ENCODE measurements around the gene ECE2. TPM values are rescaled to one million over a fixed set of nuclear protein-coding genes. Genes with fewer than 3 reads are reported as not detected.

ECE2 gene
- total RNA-seq, 2 donors from 2014 or later = not detected

DNA sequence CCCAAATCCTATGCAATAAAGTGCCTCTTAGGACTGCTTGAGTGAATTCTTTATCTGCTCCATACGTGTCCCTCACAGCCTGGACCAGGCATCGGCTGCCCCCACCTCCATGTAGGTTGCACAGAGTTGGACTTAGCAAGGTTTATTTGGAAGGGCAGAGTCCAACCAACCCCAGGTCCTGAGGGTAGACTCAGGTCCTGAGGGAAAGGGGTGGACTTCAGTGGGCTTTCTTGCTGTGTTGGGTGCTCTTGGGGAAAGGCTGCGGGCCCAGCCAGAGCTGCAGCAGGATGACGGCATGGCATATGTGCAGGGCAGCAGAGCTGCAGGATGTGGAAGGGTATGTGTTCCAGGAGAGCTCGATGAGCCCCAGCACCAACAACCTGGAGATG is 33.5 kb upstream of the ECE2 start:
- Histone ChIP-seq H3K27ac (ENCODE audit: low read depth, low read length) (no peak overlapping the region), H3K4me1 (ENCODE audit: control insufficient read depth, insufficient read depth, low read length) (no peaks in the 10 kb centered on the region), H3K4me3 (ENCODE audit: low read length) (no peak overlapping the region), H3K9ac (ENCODE audit: extremely low read depth, low read length, poor library complexity, severe bottlenecking) (no peak overlapping the region), H3K36me3 (ENCODE audit: control insufficient read depth, insufficient read depth, low read length) (peaks cover 26% of the 10 kb centered on the region), H3K9me3 (ENCODE audit: control insufficient read depth, low read length) (no peaks in the 10 kb centered on the region), H3K27me3 (ENCODE audit: control insufficient read depth, insufficient read depth, low read length, poor library complexity, severe bottlenecking) (peaks cover 5% of the 10 kb centered on the region)
- H3K9me3 Mint-ChIP-seq = no peaks in the 10 kb centered on the region
- H3K4me1 Mint-ChIP-seq = no peaks in the 10 kb centered on the region
- peaks cover 26% of the 10 kb centered on the region for H3K27me3 Mint-ChIP-seq (ENCODE audit: insufficient read depth)
- no peak for DNase-seq
- H3K36me3 Mint-ChIP-seq (ENCODE audit: low read depth) = peaks cover 22% of the 10 kb centered on the region
- WGBS, 2 experiments (ENCODE audit: insufficient coverage in 1 of 2, insufficient read length in 1 of 2) = 80 to 90% methylated on average over 2 to 5 of the region's 5 CpGs
- TF ChIP-seq CTCF (conservative IDR thresholded peaks at IDR 0.05) = no peak
- no peak overlapping the region for H3K4me3 Mint-ChIP-seq
- H3K27ac Mint-ChIP-seq = no peak overlapping the region

DNA sequence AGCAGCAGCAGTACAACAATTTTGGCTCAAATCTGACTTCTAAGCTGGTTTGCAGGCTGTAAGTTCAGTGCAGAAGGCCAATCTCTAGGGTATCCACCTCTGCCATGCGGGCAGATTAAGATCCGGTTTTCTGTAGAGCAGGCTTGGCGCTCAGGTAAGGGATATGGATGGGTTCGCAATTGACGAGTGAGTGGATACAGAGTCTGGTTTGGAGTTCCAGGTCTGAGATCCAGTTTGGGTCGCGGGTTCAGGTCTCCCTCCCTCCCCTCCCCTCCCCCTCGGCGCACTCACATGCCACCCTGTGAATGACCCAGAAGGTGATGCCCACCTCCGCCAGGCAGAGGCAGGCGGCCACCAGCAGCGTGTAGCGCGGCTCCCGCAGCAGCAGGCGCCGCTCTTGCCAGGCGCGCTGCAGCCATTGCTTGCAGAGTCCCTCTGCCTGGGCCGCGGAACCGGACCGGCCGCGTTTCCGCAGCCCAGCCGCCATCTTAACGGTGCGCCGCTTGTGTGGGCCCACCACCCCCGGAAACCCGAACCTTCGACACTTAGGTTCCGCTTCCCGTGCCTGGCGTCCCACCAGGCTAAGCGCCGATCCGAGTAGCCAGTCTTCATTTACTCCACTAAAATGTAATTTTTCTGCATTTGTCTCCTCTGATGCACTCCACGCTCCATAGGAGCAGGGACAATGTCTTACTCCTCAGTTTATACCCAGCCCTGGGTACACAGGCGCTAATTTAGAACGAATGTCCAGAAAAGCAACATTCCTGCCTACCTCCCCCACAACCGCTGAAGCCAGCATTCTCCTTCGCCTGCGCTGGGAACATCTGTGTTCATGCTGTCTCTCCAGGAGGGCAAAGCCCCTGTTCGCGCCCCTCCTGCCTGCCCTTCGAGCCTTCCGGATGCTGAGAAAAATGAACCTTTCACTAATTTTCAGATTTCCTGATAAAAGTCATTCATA is 27.1 kb upstream of the ECE2 start, which contains the start of gene ALG3:
Gene ALG3 (minus strand): TSS at position 509 of the 958 bp plus-strand sequence. CDS start 22 bp downstream, at position 487.
- Histone ChIP-seq H3K36me3 (ENCODE audit: control insufficient read depth, insufficient read depth, low read length) (peaks cover 17% of the 10 kb centered on the region), H3K27me3 (ENCODE audit: control insufficient read depth, insufficient read depth, low read length, poor library complexity, severe bottlenecking) (peaks cover 24% of the 10 kb centered on the region), H3K27ac (ENCODE audit: low read depth, low read length) (peak within 1 kb of the TSS; percentile 76), H3K4me1 (ENCODE audit: control insufficient read depth, insufficient read depth, low read length) (no peaks in the 10 kb centered on the region), H3K4me3 (ENCODE audit: low read length) (peak within 1 kb of the TSS; percentile 100), H3K9ac (ENCODE audit: extremely low read depth, low read length, poor library complexity, severe bottlenecking) (peak within 1 kb of the TSS; percentile 87), H3K9me3 (ENCODE audit: control insufficient read depth, low read length) (no peaks in the 10 kb centered on the region)
- peak; percentile 96 for DNase-seq
- H3K36me3 Mint-ChIP-seq (ENCODE audit: low read depth) = peaks cover 12% of the 10 kb centered on the region
- no peaks in the 10 kb centered on the region for H3K9me3 Mint-ChIP-seq
- WGBS, 2 experiments (ENCODE audit: insufficient coverage in 1 of 2, insufficient read length in 1 of 2) = 0% methylated on average over 26 to 49 of the region's 49 CpGs
- H3K27ac Mint-ChIP-seq = peak within 1 kb of the TSS; percentile 98
- peaks cover 1% of the 10 kb centered on the region for H3K4me1 Mint-ChIP-seq
- TF ChIP-seq CTCF (conservative IDR thresholded peaks at IDR 0.05) = no peak
- H3K4me3 Mint-ChIP-seq = peak within 1 kb of the TSS; percentile 82
- H3K27me3 Mint-ChIP-seq (ENCODE audit: insufficient read depth) = peaks cover 14% of the 10 kb centered on the region

DNA sequence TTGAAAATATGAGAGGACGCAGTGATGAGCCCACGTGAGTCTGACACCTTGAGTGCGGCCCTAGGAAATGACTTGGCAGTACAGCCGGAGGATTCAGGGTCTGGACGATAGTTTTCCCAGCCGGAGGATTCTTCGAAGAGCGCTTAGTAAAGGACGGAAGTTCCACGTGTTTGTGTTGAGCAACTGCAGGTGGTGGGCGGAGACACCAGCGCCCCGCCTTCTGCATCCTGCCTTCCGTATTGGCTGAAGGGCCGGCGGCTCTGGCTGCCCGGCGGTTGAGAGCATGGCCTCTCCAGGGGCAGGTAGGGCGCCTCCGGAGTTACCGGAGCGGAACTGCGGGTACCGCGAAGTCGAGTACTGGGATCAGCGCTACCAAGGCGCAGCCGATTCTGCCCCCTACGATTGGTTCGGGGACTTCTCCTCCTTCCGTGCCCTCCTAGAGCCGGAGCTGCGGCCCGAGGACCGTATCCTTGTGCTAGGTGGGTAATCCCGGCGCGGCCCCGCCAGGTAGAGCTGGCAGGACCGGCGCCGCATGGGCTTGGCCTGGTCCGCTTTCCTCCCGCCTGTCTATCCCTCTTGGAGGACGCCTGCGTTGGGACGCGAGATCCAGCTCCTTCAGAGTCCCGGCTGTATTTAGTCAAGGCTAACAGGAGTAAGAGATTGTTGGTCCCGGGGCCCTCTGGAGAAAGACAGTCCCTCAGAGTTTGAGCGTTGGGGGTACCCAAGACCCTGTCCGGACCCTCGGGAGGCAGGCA is 26.2 kb upstream of the ECE2 start, which contains the start of gene EEF1AKMT4:
Gene EEF1AKMT4 (plus strand): TSS at position 261 of the 755 bp plus-strand sequence. CDS start 23 bp downstream, at position 284.
- H3K4me3 ChIP-seq (ENCODE audit: low read length) = peak within 1 kb of the TSS; percentile 100
- Mint-ChIP-seq H3K9me3 (no peaks in the 10 kb centered on the region), H3K27ac (peak within 1 kb of the TSS; percentile 98), H3K4me3 (peak within 1 kb of the TSS; percentile 82), H3K4me1 (peaks cover 1% of the 10 kb centered on the region), H3K36me3 (ENCODE audit: low read depth) (peaks cover 6% of the 10 kb centered on the region), H3K27me3 (ENCODE audit: insufficient read depth) (peaks cover 19% of the 10 kb centered on the region)
- H3K27ac ChIP-seq (ENCODE audit: low read depth, low read length) = peak within 1 kb of the TSS; percentile 76
- H3K27me3 ChIP-seq (ENCODE audit: control insufficient read depth, insufficient read depth, low read length, poor library complexity, severe bottlenecking) = peaks cover 33% of the 10 kb centered on the region
- peak; percentile 73 for TF ChIP-seq CTCF (conservative IDR thresholded peaks at IDR 0.05)
- DNase-seq = peak; percentile 99
- H3K36me3 ChIP-seq (ENCODE audit: control insufficient read depth, insufficient read depth, low read length) = peaks cover 11% of the 10 kb centered on the region
- WGBS, 2 experiments (ENCODE audit: insufficient coverage in 1 of 2, insufficient read length in 1 of 2) = 0 to 1% methylated on average over 26 to 54 of the region's 54 CpGs
- H3K4me1 ChIP-seq (ENCODE audit: control insufficient read depth, insufficient read depth, low read length) = no peaks in the 10 kb centered on the region
- no peaks in the 10 kb centered on the region for H3K9me3 ChIP-seq (ENCODE audit: control insufficient read depth, low read length)
- peak within 1 kb of the TSS; percentile 87 for H3K9ac ChIP-seq (ENCODE audit: extremely low read depth, low read length, poor library complexity, severe bottlenecking)

Measured in endodermal cell (in vitro differentiated cells).